NT2/D1 (cell line): Measurements from ENCODE around the gene GOLGA8H.
"Not testable (repeated sequence)": the region's sequence is repeated elsewhere in the genome, so short reads cannot be mapped to it uniquely, and the experiment has no call there.

Experiments
- SUZ12 ChIP-seq: IDR thresholded peaks from 2 replicates; pipeline ENCODE4 v1.6.1; 2011; ENCODE audit not compliant: insufficient read length, insufficient read depth; ENCODE audit errors: extremely low read depth
- ZNF274 ChIP-seq: IDR thresholded peaks from 2 replicates; pipeline ENCODE4 v1.6.1; 2011; ENCODE audit warnings: mild to moderate bottlenecking, low read depth, low read length

- not testable (repeated sequence) for TF ChIP-seq ZNF274, SUZ12
Measured at GRCh38 chr15:30625436-30626193, 21.8 kb downstream of the GOLGA8H start, which contains the start of gene ARHGAP11B.
